ENCODE results near the gene GOLPH3.

The GOLPH3 gene

DNA sequence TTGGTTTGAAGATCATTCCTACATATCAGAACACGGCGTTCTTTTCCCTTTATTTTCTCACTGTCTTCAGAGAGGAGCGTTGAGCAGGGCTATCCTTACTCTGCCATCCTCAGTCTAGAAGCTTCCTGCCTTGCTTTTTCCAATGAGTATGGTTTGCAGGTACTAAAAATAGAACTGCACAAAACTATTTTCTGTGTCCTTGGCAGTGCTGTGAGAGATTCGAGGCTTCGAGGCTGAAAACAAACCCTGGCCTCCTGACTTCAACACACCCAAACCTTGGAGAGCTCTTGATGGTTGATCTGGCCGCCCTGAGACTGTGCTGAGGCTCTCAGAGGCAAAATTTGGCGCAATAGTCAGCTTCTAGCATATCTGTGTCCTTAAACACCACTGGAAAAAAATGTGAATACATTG, 78.9 kb downstream of the GOLPH3 start:
- no peak for TF ChIP-seq CTCF (IDR thresholded peaks at IDR 0.05; ENCODE audit: insufficient read depth, low read depth, low read length, missing control alignments)
- DNase-seq (ENCODE audit: low read depth), result no peak

DNA sequence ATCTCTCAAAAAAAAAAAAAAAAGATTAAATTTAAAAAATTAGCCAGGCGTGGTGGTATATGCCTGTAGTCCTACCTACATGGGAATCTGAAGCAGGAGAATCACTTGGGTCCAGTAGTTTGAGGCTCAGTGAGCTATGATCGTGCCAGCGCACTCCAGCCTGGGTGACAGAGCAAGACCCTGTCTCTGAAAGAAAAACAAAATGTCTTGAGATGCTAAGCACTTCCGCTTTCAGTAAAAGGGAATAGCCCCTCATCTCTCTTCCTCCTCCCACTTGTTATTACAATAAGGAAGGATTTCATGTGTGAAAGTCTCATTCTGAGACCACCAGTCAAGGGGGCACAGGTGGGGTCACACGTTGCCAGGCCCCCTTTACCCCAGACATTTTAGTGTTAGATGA, 79.4 kb downstream of the GOLPH3 start:
- no peak for DNase-seq (ENCODE audit: low read depth)
- TF ChIP-seq CTCF (IDR thresholded peaks at IDR 0.05; ENCODE audit: insufficient read depth, low read depth, low read length, missing control alignments), result no peak
- H3K4me3 ChIP-seq (ENCODE audit: low read length), result no peak overlapping the region

More for the DNA sequence above, 78.9 kb downstream of the GOLPH3 start:
- H3K4me3 ChIP-seq (ENCODE audit: low read length), result no peak overlapping the region

GRCh38 chr5:32092938-32093812, 80.9 kb downstream of the GOLPH3 start:
- no peak overlapping the region for H3K4me3 ChIP-seq (ENCODE audit: low read length)
- peak; percentile 78 for DNase-seq (ENCODE audit: low read depth)
- peak; percentile 77 for TF ChIP-seq CTCF (IDR thresholded peaks at IDR 0.05; ENCODE audit: insufficient read depth, low read depth, low read length, missing control alignments)

GRCh38 chr5:32090755-32091128, 83.4 kb downstream of the GOLPH3 start:
- no peak for DNase-seq (ENCODE audit: low read depth)
- no peak for TF ChIP-seq CTCF (IDR thresholded peaks at IDR 0.05; ENCODE audit: insufficient read depth, low read depth, low read length, missing control alignments)
- no peak overlapping the region for H3K4me3 ChIP-seq (ENCODE audit: low read length)

- no peak for DNase-seq (ENCODE audit: low read depth)
- no peak for TF ChIP-seq CTCF (IDR thresholded peaks at IDR 0.05; ENCODE audit: insufficient read depth, low read depth, low read length, missing control alignments)
- no peak overlapping the region for H3K4me3 ChIP-seq (ENCODE audit: low read length)
Measured at GRCh38 chr5:32090026-32090754, 83.9 kb downstream of the GOLPH3 start.

- no peak for DNase-seq (ENCODE audit: low read depth)
- no peak for TF ChIP-seq CTCF (IDR thresholded peaks at IDR 0.05; ENCODE audit: insufficient read depth, low read depth, low read length, missing control alignments)
- no peak overlapping the region for H3K4me3 ChIP-seq (ENCODE audit: low read length)
Measured at GRCh38 chr5:32089146-32090000, 84.7 kb downstream of the GOLPH3 start.

Data from epithelial cell of esophagus (primary cell).